ENCODE measurements around the gene MEI4.
"Not testable (repeated sequence)": the region's sequence is repeated elsewhere in the genome, so short reads cannot be mapped to it uniquely, and the experiment has no call there.

Gene MEI4
- 0.18 to 0.96 (median 0.38) reads per million in 3 experiments for total RNA-seq

DNA sequence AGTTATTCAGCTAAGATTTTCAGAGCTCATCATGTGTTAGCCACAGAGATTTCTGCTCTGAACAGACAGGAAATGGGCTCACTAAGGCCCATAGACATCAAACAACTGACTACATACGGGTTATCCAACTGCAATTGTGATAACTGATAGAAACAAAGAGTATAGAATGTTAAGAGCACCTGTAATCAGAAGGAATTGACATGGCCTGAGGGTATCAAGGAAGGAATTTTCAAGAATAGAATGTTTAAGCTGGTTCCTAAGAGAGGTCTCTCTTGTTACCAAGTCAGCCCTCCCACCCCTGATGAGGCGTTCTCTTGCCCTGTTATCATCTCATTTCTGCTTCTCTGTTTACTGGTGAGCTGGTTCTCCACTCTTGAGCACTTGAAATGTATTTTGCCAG, at the start of gene MEI4:
TSS of gene MEI4 (plus strand) at position 301 of the 400 bp plus-strand sequence. CDS start 37,633 bp downstream, outside the sequence.
- DNase-seq = no peak

DNA sequence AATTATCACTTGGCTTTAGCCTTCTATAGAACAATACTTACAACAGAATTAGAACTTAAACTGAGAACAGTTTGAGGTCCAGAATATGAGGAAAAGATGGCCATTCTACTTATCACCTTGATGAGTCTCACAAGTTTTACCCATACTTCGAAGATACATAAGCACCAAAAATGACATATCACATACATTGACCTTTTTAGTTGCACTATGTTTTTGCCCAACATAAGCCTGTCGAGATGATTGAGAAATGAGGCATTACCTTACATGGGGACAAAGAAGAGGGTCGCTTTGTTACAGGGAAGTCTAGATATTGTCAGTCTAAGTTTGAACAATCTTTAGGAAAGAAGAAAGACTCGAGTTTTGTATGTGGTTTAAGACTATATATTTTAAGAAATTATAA, 48.4 kb upstream of the MEI4 start:
- no peak for DNase-seq

DNA sequence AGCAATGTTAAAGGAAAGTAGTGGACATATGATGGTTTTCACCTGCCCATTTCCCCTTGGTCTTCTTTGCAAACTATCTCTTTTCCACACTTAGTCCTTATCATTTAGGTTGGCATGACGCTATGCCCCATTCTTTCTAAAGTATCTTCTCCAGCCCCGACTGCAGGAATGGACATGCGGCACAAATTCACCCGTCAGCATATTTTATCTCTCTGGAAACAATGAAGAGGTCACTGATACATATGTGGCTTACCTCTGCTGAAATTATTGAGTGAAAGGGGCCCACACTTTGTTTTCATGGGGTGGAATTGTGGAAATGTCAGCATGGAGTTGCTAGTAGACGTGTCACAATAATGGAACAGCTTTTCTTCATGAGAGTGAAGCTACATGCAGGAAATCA, 45.8 kb upstream of the MEI4 start:
- no peak for DNase-seq

DNA sequence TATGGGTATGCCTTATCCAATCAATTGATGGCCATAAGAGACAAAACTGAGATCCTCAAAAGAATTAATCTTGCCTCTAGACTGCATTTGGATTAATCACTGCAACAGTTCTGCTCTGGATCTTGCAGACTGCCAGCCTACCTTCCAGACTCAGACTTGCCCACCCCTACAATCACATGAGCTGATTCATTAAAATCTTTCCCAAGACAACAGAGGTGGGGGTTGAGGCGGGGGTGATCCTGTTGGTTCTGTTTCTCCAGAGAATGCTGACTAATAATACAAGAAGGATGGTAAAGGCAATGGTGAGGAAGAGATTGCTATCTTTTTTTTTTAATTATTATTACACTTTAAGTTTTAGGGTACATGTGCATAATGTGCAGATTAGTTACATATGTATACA, 43.7 kb upstream of the MEI4 start:
- DNase-seq = no peak

GRCh38 chr6:77619114-77619513, 33.7 kb upstream of the MEI4 start:
- no peak for DNase-seq

DNA sequence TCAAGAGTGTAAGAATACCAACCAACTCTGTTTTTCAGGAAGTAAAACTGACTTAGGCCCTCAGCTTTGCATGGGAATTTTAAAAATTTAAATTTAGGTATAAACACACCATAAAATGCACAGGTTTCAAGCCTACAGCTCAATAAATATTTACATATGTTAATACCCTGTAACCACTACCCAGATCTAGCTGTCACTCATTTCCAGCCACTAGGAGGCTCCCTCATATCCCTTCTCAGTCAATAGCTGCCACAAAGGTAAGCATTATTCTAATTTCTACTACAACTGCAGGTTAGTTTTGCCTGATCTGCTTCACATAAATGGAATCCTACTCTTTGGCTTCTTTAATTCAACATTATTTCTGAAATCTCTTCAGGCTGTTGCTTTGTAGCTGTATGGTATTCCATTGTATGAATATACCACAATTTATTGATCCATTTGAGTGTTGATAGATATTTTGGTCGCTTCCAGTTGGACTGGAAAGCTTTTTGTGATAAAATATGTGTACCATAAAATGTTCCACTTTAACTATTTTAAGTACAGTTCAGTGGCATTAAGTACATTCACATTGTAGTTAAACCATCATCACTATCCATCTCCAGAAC, 32.5 kb upstream of the MEI4 start:
- DNase-seq = no peak

- DNase-seq = no peak
Observed at GRCh38 chr6:77624515-77624914, 28.3 kb upstream of the MEI4 start.

DNA sequence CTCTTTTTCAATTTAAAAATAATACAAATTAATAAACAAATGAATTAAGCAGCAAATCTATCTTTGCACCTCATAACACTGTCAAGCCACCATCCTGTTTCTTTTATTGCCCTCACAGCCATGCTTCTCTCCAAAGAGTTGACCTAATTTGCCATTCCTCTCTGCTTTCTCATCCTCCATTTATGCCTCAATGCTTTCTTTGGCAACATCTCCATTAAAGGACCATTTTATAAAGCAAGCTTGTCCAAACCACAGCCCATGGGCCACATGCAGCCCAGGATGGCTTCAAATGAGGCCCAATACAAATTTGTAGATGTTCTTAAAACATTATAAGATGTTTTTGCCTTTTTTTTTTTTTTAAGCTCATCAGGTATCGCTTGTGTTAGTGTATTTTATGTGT, 26.4 kb upstream of the MEI4 start:
- DNase-seq = no peak

GRCh38 chr6:77630014-77630413, 22.8 kb upstream of the MEI4 start:
- no peak for DNase-seq

DNA sequence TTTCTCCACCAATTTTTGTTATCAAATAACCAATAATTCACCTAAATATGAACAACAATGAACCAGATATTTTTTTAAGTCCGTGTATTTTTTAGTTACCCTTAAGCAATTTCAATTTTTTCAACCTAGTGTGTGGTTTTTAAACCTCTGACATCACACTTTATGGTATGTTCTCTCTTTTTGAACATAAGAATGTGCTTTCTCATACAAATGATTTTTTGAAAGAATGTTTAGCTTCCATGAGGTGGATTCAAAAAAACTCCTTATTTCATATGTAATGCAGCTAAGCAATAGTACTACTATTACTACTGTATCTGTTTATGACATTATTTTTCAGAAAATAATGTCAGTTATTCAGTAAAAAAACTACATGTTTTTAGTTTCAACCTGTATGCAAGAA, 19.4 kb upstream of the MEI4 start:
- no peak for DNase-seq

DNA sequence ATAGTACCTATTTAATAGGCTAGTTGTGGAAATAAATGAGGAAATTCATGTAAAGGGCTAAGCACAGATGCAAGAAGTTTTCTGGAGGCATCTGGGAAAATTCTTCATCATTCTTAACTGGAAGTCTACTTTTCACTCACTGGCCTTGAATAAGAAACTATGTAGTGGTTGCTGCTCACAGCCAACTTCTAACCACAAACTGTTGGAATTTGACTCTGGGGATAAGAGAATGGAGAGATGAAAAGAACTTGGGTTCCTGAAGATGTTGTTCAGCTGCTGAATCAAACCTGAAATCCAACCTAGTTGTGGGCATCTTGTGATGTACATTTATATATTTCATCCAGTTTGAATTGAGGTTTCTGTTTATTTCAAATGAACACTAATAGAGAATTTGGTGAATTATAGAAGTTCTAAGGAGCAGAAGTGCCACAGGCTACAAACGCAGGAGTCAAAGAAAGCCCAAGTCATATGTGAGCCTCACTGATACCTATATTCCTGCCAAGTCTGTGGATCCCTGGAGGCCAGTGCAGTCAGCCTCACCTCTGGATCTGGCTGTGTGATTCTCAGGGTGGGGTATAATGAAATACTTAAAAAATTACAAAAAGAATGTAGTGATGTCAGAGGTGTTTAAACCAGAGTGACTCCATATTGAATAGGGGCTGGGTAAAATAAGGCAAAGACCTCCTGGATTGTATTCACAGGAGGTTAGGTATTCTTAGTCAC, 18.7 kb upstream of the MEI4 start:
- DNase-seq = no peak

- no peak for DNase-seq
Observed at GRCh38 chr6:77638129-77638830, 14.6 kb upstream of the MEI4 start.

- no peak for DNase-seq
Observed at GRCh38 chr6:77644102-77644705, 8.6 kb upstream of the MEI4 start.

DNA sequence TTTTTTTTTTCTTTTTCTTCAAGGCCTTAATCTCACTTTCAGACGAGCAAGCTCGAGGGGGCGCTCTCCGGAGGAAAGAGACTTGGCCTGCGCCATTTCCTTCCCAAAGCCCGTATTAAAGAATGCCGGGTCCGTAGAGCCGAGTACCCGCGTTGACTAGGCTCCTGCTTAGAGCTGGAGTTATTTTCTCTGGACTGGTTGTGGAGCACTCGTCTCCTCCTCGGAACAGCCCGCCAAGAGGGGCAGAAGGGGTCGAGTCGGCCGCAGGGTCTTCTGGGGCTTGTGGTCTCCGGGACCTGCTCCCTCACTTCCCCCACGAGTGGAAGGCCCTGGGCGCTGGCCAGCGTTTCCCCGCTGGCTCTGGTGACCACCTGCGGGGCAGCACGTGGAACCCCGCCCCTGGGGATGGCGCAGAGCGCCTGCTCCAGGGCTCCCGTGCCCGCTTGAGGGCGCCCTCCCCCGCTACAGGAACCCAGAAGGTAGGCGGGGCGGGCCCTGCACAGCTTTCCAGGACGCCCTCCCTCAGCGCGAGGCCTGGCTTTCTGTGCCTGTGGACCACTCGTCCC, 2.7 kb upstream of the MEI4 start:
- no peak for DNase-seq

DNA sequence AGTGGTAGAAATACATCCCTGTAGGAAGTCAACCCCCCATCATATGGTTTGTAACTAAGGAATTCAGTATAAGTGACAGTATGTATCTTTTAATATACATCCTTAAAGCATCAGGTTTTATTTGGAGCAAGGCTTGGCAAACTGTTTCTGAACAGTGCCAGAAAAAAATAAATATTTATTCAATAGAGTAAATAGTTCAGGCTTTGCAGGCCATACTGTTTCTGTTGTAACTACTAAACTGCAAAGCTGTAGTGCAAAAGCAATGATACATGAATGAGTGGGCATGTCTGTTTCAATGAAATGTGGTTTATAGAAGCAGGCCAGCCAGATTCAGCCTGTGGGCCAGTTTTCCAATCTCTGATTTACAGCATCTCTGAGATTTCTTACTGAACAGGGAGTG, 977 bp downstream of the MEI4 start:
- no peak for DNase-seq

- not testable (repeated sequence) for DNase-seq
Observed at GRCh38 chr6:77655035-77655434, 2.2 kb downstream of the MEI4 start.

DNA sequence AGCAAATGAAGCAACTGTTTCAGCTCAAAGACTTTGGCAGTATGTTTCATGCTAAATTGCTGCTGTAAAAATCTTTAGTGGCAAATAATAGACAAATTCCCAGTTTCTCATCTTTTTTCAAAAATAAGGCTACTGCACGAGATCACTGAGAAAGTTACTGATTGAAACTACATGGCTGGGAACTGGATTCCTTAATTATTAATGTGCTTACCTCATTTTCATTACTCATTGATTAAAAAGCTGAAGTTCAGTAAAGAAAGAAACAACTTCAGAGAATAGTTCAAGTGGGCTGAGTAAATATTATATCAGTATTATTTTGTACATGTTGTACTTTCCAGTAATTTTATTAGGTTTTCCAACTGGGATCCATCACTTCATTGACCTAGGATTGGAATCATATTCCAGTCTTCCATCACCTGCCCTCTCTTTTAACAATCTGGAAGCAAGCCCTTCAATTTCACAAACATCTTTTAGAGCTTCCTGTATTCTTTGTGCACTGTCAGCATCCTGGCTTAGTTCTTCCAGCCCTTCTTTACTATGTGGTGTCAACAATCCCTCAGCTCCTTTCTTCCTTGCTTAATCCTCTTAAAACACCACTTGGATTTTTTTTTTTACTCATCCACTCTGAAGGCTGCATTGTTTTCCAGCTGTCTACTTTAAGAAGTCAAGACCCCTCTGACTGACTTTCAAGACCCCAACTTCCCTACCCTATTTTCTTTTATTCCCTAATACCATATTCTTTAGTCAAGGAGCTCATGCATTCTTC, 4.3 kb downstream of the MEI4 start:
- DNase-seq = no peak

- no peak for DNase-seq
Observed at GRCh38 chr6:77666340-77666739, 13.5 kb downstream of the MEI4 start.

DNA sequence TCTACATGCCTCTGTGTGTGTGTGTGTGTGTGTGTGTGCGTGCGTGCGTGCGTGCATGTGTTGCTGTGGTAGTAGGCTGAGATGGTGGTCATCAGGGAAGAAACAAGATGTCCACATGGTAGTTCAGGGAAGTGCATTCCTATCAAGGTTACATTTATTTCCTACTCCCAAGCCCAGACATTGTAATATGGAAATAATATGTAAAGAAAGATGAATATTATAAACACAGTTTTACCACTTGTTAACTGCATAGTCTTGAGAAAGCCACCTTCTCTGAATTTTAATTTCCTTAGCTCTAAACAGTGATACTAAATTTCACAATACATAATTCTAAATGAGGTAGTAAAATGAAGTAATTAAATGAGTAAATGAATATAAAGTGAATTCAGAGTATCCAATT, 14.0 kb downstream of the MEI4 start:
- DNase-seq = no peak

- no peak for DNase-seq
Observed at GRCh38 chr6:77669913-77670312, 17.1 kb downstream of the MEI4 start.

- DNase-seq = no peak
Observed at GRCh38 chr6:77674211-77674610, 21.4 kb downstream of the MEI4 start.

DNA sequence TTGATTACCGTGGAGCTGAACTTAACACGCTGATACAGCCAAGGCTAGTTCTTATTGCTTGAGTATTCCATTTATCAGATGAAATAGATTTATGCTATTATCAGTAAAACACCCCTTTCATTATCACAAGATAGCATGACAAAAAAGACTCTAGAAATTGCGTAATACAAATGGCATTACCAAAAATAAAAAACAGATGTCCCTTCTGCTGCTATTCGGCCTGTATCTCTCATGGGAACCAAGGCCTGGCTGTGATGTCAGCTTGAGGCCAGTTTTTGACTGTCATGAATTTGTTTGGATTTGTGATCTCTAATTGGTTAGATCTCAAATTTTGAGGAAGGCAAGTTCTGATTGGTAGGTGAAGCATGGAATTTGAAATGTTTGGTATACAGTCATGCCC, 25.2 kb downstream of the MEI4 start:
- DNase-seq = no peak

GRCh38 chr6:77683515-77683914, 30.7 kb downstream of the MEI4 start:
- DNase-seq = no peak
